ENCODE measurements around the gene FBXL22.

FBXL22 gene

GRCh38 chr15:63597038-63597790 lies at the start of gene FBXL22:
TSS of gene FBXL22 (plus strand) at chr15:63597387. CDS start at chr15:63597393, 6 bp downstream.
- peak in 4 of 56 donors; percentile 12 to 19 (median 15) for DNase-seq

DNA sequence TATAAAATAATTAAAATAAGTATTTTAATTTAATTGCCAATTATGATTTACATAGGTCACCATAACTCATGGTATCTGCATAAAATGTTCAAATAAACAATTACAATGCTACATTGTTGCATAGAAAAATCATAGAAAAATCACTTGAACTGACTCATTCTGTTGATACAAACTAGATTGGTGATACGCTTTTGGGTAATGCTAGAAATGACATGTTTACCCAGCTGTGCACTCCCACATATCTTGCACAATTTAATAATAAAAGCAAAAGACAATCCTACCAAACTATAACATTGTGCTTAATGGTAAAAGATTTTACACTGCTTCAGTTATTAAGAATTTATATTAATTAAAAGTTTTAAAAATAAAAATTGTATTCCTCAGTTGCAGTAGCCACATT lies 45.8 kb upstream of the FBXL22 start:
- DNase-seq, result no peak

DNA sequence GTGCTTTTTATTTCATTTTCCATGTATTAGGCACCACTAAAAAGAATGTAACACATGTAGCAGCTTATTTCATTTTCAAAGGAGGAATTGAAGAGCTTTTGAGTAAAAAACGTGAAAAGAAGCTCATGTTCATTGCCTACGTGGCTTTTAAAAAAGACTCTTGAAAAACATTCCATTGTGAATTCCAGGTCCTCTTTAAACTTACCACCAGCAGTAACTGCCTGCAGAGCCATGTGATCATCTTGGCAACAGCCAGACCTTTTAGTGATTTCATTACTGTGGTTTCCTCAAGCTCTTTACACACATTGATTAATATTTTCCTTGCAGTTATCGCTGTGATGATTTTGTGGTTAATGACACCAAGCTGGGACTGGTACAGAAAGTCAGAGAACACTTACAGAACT lies 43.8 kb upstream of the FBXL22 start:
- peak in 1 of 56 donors; percentile 7 for DNase-seq

GRCh38 chr15:63554337-63554927 lies 42.8 kb upstream of the FBXL22 start:
- DNase-seq, result no peak

DNA sequence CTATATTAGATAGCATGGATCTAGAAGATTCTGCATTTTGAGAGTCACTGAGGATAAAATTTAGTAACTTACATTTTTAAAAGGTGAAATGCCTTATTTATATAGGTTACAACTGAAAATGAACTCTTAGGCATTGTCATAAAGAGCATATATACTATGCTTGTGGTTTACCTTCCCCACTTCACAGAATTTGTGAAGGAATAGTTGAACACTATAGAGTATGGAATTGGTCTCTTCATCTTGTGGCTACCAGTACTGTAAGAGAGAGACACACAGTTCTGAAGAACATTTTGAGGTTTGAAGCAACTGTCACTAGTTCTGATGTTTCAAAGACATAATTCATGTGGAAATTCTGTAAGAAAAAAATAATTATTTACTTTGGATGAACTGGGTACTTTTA lies 41.7 kb upstream of the FBXL22 start:
- no peak for DNase-seq

- DNase-seq, result no peak
Measured at GRCh38 chr15:63556246-63556645, 40.9 kb upstream of the FBXL22 start.

DNA sequence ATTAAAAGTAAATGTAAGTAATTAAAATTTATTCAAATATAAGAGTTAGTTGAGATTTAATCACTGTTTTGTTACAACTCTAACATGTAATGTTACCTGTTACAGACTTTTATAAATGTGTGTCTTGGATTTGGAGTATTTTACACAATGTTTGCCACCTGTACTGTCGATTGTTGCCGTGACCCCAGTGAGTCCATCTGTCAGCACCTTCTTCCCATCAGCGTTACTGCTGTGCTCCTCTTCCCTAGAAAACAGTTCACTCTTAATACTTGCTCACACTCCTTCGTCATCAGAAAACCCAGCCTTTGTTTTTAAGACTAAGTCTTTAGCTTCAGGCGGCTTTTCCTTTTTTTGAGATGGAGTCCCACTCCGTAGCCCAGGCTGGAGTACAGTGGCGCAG lies 40.5 kb upstream of the FBXL22 start:
- no peak for DNase-seq

DNA sequence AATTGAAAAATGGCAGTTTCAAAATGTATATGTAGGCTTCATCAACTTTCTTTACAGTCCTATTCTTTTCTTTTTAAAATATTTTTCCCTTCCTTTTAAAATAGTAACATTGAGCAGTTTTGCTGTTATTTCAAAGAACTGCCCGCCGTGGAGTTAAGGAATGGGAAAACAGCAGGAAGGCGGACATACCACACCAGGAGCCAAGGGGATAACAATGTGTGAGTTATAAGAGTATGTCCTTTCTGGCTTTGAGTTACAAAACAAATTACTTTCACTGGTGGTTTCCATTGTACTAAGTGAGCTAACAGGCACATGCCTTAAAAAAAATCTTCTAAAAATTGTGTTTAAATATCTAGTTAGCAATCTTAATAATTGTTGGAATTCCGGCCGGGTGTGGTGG lies 37.4 kb upstream of the FBXL22 start:
- no peak for DNase-seq

DNA sequence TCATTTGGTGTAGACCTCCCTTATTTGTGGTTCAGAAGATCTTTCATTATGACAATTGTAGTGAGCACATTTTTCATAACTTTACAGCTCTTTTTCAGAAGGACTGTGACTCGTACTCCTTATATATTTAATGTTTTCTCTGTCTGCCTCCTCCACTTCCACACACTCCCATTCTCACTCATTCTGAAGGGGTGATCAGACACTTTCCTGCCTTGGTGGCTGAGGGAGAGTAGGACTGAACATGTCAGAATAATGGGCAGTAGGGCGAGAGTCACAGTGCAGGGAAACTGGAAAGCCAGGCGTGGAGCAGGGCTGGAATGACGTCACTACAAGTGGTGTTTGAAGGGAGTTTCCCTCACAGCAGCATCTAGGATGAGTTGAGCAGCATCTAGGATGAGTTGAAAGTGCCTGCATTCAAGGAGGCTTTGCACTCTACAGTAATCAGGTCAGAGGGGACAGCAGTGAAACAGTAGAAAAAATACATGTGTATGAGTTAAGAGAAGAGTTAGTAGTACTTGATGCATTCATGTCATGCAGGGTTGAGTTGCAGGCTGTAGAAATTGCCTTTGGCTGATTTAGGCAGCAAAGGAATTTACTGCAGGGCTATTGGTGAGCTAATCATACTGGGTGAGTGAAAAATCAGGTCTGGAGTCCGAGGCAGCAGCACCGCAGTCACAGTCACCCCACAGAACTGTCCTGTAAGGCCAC lies 36.3 kb upstream of the FBXL22 start:
- DNase-seq, result no peak

- DNase-seq, result no peak
Measured at GRCh38 chr15:63564093-63564492, 33.1 kb upstream of the FBXL22 start.

- no peak for DNase-seq
Measured at GRCh38 chr15:63565536-63566186, 31.5 kb upstream of the FBXL22 start.

DNA sequence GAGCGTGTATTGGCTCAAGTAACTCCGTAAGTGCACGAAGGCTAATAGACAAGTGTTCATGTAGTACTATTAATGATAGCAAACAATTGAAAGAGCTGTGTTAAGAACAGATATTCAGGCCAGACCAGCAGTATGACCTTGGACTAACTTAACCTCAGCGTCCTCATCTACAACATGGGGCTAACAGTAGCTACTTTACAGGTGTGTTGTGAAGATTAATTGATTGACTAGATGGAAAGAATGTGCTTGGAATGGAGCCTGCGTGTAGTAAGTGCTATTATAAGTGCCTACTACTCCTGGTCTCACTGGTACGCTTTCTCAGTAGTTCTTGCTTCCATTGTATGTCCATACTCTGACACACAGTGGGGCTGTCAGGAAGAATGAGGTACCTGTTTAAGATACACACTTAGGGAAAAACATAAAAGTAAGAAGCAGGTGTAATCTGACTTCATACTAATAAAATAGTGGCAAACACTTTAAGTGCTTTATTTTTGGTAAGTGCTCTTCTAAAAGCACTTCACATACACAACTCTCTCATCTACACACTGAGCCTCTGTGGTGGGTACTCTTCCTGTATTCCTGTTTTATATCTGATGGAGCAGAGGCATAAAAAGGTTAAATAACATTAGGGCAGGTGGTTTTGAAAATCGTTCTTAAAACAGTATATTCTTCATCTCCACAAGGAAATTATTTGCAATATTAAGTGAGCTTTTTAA lies 24.3 kb upstream of the FBXL22 start:
- DNase-seq, result no peak

- no peak for DNase-seq
Measured at GRCh38 chr15:63573533-63573932, 23.7 kb upstream of the FBXL22 start.

DNA sequence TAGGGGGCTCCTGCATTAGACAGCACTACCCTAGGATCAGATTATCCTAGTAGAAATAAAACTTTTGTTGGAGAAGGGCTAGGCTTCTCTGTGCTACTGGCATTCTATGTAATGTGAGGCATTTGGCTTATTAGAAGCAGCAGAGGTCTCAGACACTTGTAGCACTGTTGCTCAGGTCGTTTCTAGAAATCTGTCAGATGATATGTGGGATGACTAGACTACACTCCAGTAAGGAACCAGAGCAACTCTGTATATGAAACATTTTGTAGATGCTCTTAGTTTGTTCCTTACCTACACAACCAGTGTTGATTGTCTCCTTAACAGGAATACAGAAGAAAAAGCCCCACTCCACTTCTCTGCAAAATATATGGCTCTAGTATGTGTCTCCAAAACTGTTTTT lies 21.9 kb upstream of the FBXL22 start:
- DNase-seq, result no peak

DNA sequence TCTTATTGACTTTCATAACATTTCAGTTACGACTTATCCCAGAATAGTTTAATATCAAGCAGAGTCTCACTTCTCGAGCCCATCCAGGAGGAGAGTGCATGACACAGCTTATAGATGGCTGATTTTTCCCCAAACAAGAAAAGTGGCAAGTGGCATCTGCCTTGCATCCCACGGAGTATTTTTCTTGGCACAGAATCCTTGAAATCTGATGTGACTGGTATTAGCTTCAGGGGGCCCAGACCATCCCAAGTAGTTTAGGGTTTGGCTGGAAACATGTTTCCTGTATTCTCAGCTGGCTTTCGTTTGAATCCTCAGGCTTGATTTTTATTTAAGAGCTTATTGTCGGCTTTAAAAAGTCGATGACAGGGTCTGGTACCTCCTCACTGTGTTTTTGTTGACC lies 20.7 kb upstream of the FBXL22 start:
- no peak for DNase-seq

- DNase-seq, result no peak
Measured at GRCh38 chr15:63582179-63582578, 15.0 kb upstream of the FBXL22 start.

DNA sequence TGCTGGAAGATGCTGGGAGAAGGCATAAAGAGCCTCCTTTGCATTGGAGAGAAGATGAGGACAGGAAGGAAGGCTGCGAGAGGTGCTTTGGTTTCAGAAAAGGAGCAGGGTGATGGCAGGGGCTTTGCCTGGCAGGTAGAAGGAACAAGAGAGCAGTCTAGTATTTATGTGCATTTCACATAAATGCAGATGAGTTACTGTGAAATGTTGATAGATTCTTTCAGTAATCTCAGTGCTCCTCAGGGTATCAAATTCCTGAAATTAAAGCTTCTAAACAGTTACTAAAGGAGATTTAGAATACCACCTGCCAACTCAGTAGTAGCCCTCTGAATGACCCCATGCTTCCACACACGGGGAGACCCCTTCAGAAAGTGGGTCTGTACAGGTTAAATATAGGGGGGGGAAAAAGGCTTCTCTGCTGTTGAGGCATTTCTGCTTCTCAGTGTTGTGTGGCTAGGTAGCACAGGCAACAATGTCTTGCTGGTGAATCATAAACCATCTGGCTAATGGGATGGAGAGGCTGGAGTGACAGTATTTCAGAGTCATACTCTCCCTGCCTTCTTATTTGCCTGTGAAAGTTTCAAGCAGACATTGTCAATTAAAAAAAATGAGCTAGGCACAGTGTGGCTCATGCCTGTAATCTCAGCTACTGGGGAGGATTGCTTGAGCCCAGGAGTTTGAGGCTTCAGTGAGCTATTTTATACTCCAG lies 14.3 kb upstream of the FBXL22 start:
- DNase-seq, result no peak

DNA sequence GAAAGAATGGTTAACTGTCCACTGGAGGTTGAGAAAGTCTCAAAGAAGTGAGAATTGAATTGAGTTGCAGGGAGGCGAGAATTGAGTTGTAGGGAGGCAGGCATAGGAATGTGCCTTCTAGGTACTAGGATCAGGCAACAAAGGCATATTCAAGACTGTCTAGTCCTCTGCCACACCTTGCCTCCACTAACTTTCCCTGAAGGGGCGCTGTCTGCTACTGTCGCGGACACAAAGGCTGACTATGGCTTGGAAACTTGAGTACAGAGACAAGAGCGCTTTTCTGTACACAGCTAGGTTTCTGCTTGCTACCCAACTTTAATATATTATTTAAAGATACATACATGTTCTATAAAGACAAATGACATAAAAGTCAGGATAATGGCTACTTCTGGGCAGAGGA lies 10.4 kb upstream of the FBXL22 start:
- DNase-seq, result no peak

DNA sequence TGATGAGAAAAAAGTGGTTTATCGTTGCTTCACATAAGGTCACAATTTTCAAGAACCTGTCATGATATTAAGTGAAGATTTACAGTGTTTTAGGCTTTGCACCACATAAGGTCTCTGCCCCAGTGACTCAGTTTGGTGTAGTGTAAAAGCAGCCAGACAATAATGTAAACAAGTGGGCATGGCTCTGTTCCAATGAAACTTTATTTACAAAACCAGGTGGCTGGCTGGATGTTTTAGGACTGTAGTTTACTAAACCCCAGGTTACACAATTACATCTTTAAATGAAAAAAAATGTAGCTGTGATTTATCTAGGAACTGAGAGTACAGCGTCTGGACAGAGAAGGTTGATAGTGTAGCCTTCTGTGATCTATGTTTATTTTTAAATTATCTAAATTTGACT lies 9.7 kb upstream of the FBXL22 start:
- no peak for DNase-seq

DNA sequence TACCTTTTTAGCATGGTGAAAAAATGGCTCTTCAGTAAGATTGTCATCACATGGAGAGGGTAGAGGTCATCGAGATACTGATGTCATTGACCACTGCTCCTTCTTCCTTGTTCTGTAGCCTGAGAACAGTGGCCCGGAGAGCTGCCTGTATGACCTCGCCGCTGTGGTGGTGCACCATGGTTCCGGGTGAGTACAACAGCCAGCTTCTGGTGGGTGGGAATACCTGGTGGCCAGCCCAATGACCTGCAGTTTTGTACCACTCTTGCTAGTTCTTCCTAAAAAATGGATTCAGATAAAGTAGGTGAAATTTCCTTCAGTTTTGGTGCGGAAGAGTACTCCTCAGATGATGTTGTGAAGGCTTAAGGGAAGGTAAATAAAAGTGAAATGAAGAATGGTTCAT lies 8.4 kb upstream of the FBXL22 start:
- no peak for DNase-seq
